Measurements from ENCODE around the gene MSL2. TPM values are rescaled to one million over a fixed set of nuclear protein-coding genes. Genes with fewer than 3 reads are reported as not detected.

The MSL2 gene
- polyA plus RNA-seq, 1 donor (not counting 4 experiments of a cell fraction or from before 2014, with no cell fraction given), result 9.5 TPM

DNA sequence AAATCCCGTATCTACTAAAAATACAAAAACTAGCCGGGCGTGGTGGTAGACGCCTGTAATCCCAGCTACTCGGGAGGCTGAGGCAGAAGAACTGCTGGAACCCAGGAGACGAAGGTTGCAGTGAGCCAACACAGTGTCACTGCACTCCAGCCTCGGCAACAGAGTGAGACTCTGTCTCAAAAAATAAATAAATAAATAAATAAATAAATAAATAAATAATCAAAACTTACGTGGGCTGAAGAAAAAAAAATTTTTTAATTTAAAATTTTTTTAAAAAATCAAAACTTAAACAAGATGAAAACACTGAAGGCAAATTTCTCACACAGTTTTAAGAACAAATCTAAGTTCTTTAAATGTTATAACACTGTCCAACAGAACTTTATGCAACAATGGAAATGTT lies 14.4 kb downstream of the MSL2 start:
- no peak overlapping the region for H3K4me2 ChIP-seq (ENCODE audit: control insufficient read depth, extremely low read depth, insufficient read depth, low read depth, low read length)
- TF ChIP-seq EZH2 (IDR thresholded peaks at IDR 0.05; ENCODE audit: low read length), result no peak
- TF ChIP-seq, protein P1, sequence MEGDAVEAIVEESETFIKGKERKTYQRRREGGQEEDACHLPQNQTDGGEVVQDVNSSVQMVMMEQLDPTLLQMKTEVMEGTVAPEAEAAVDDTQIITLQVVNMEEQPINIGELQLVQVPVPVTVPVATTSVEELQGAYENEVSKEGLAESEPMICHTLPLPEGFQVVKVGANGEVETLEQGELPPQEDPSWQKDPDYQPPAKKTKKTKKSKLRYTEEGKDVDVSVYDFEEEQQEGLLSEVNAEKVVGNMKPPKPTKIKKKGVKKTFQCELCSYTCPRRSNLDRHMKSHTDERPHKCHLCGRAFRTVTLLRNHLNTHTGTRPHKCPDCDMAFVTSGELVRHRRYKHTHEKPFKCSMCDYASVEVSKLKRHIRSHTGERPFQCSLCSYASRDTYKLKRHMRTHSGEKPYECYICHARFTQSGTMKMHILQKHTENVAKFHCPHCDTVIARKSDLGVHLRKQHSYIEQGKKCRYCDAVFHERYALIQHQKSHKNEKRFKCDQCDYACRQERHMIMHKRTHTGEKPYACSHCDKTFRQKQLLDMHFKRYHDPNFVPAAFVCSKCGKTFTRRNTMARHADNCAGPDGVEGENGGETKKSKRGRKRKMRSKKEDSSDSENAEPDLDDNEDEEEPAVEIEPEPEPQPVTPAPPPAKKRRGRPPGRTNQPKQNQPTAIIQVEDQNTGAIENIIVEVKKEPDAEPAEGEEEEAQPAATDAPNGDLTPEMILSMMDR (optimal IDR thresholded peaks at IDR 0.05 in 1 of 3, IDR thresholded peaks at IDR 0.05 in 1 of 3, conservative IDR thresholded peaks at IDR 0.05 in 1 of 3; ENCODE audit: extremely low read depth in 1 of 3, insufficient read depth in 2 of 3, low read length in 3 of 3), result no peak
- H3K79me2 ChIP-seq (ENCODE audit: control insufficient read depth, insufficient read depth, low read length), result peaks cover 99% of the 10 kb centered on the region
- no peak overlapping the region for H2AFZ ChIP-seq (ENCODE audit: control insufficient read depth, low read length)
- H4K20me1 ChIP-seq (ENCODE audit: control insufficient read depth, extremely low read depth, insufficient read depth, low read length), result peaks cover 18% of the 10 kb centered on the region
- dilution Hi-C loops (cut with MboI; ENCODE audit: extremely low pct_ligation_motif_present, low sequenced_read_pairs), result loop anchor here (25.0 kb wide), 1 partner anchor 156 kb away; no protein-coding TSS in a partner anchor
- H3K36me3 ChIP-seq (ENCODE audit: control insufficient read depth in 2 of 2, extremely low read depth in 1 of 2, insufficient read depth in 2 of 2, low read length in 2 of 2), result no peaks in the 10 kb centered on the region
- H3K4me1 ChIP-seq (ENCODE audit: control insufficient read depth, extremely low read depth, insufficient read depth, low read length), result peaks cover 17% of the 10 kb centered on the region
- H3K4me3 ChIP-seq (ENCODE audit: control insufficient read depth in 2 of 3, extremely low read depth in 1 of 3, insufficient read depth in 2 of 3, low read depth in 1 of 3, low read length in 3 of 3), result no peak overlapping the region
- H3K9ac ChIP-seq (ENCODE audit: control insufficient read depth, extremely low read depth, insufficient read depth, low read length), result no peak overlapping the region
- H3K27me3 ChIP-seq (ENCODE audit: control insufficient read depth, extremely low read depth, insufficient read depth, low read length), result no peaks in the 10 kb centered on the region
- H3K27ac ChIP-seq (ENCODE audit: control insufficient read depth, insufficient read depth, low read length), result no peak overlapping the region
- no peaks in the 10 kb centered on the region for H3K9me1 ChIP-seq (ENCODE audit: control insufficient read depth, extremely low read depth, insufficient read depth, low read length)
- FAIRE-seq (no peak), DNase-seq (ENCODE audit: low read depth, low spot score) (no peak)
- no peaks in the 10 kb centered on the region for H3K9me3 ChIP-seq (ENCODE audit: control insufficient read depth, low read depth, low read length)

DNA sequence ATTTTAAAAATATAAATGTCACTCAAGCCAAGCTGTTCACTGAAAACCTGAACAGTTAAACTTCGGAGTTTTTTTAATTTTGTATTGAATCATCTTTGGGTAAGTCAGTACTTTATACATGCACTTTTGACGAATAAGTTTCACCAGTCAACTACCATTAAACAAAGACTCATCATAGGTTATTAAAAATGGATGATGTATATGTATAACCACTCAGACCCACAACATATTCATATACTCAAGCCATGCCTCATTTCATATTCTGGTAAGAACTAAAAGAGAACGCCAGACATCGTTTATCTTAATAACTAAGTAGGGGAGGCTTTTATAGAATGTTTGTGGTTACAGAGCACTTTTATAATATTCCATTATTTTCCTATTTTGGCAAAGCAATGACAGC lies 18.3 kb downstream of the MSL2 start:
- H3K9ac ChIP-seq (ENCODE audit: control insufficient read depth, extremely low read depth, insufficient read depth, low read length), result no peak overlapping the region
- no peak overlapping the region for H3K27ac ChIP-seq (ENCODE audit: control insufficient read depth, insufficient read depth, low read length)
- DNase-seq (ENCODE audit: low read depth, low spot score), result no peak
- dilution Hi-C loops (cut with MboI; ENCODE audit: extremely low pct_ligation_motif_present, low sequenced_read_pairs), result loop anchor here (25.0 kb wide), 1 partner anchor 159 kb away; no protein-coding TSS in a partner anchor
- H3K79me2 ChIP-seq (ENCODE audit: control insufficient read depth, insufficient read depth, low read length), result peaks cover 99% of the 10 kb centered on the region
- no peak overlapping the region for H3K4me3 ChIP-seq (ENCODE audit: control insufficient read depth in 2 of 3, extremely low read depth in 1 of 3, insufficient read depth in 2 of 3, low read depth in 1 of 3, low read length in 3 of 3)
- H3K9me3 ChIP-seq (ENCODE audit: control insufficient read depth, low read depth, low read length), result no peaks in the 10 kb centered on the region
- no peaks in the 10 kb centered on the region for H3K36me3 ChIP-seq (ENCODE audit: control insufficient read depth in 2 of 2, extremely low read depth in 1 of 2, insufficient read depth in 2 of 2, low read length in 2 of 2)
- no peaks in the 10 kb centered on the region for H3K9me1 ChIP-seq (ENCODE audit: control insufficient read depth, extremely low read depth, insufficient read depth, low read length)
- no peak overlapping the region for H2AFZ ChIP-seq (ENCODE audit: control insufficient read depth, low read length)
- peaks cover 16% of the 10 kb centered on the region for H3K4me1 ChIP-seq (ENCODE audit: control insufficient read depth, extremely low read depth, insufficient read depth, low read length)
- H3K27me3 ChIP-seq (ENCODE audit: control insufficient read depth, extremely low read depth, insufficient read depth, low read length), result no peaks in the 10 kb centered on the region
- H4K20me1 ChIP-seq (ENCODE audit: control insufficient read depth, extremely low read depth, insufficient read depth, low read length), result peaks cover 7% of the 10 kb centered on the region
- no peak overlapping the region for H3K4me2 ChIP-seq (ENCODE audit: control insufficient read depth, extremely low read depth, insufficient read depth, low read depth, low read length)
- TF ChIP-seq, protein P1 (optimal IDR thresholded peaks at IDR 0.05 in 1 of 3, IDR thresholded peaks at IDR 0.05 in 1 of 3, conservative IDR thresholded peaks at IDR 0.05 in 1 of 3; ENCODE audit: extremely low read depth in 1 of 3, insufficient read depth in 2 of 3, low read length in 3 of 3), result no peak
- no peak for TF ChIP-seq EZH2 (IDR thresholded peaks at IDR 0.05; ENCODE audit: low read length)
- FAIRE-seq, result no peak

Data from keratinocyte (primary cell).